ENCODE data around the gene SCAMP1.
"Not testable (repeated sequence)": the region's sequence is repeated elsewhere in the genome, so short reads cannot be mapped to it uniquely, and the experiment has no call there.

Gene SCAMP1

GRCh38 chr5:78377718-78378105 lies 17.3 kb downstream of the SCAMP1 start:
- Mint-ChIP-seq H3K9me3 (no peaks in the 10 kb centered on the region), H3K4me1 (peaks cover 24% of the 10 kb centered on the region), H3K27ac (no peak overlapping the region), H3K36me3 (no peaks in the 10 kb centered on the region), H3K4me3 (no peak overlapping the region)
- ATAC-seq = no peak
- DNase-seq (ENCODE audit: low spot score in 2 of 2) = no peak

GRCh38 chr5:78387468-78388153 lies 27.2 kb downstream of the SCAMP1 start:
- H3K4me1 Mint-ChIP-seq = peaks cover 37% of the 10 kb centered on the region
- no peak overlapping the region for H3K4me3 Mint-ChIP-seq
- DNase-seq (ENCODE audit: low spot score in 2 of 2) (no peak), ATAC-seq (no peak)
- peaks cover 19% of the 10 kb centered on the region for H3K9me3 Mint-ChIP-seq
- H3K27ac Mint-ChIP-seq = no peak overlapping the region
- H3K36me3 Mint-ChIP-seq = peaks cover 11% of the 10 kb centered on the region

- DNase-seq (ENCODE audit: low spot score in 2 of 2); H3K9me3 Mint-ChIP-seq; H3K4me3 Mint-ChIP-seq; H3K27ac Mint-ChIP-seq; ATAC-seq: not testable (repeated sequence)
- Mint-ChIP-seq H3K36me3 (peaks cover 11% of the 10 kb centered on the region), H3K4me1 (peaks cover 16% of the 10 kb centered on the region)
These were observed 30.9 kb downstream of the SCAMP1 start for GRCh38 chr5:78391357-78391756.

- ATAC-seq (no peak), DNase-seq (ENCODE audit: low spot score in 2 of 2) (no peak)
- Mint-ChIP-seq H3K36me3 (no peaks in the 10 kb centered on the region), H3K9me3 (no peaks in the 10 kb centered on the region), H3K4me3 (no peak overlapping the region), H3K27ac (no peak overlapping the region), H3K4me1 (peaks cover 30% of the 10 kb centered on the region)
These were observed 37.4 kb downstream of the SCAMP1 start for GRCh38 chr5:78397831-78398230.

- no peaks in the 10 kb centered on the region for H3K9me3 Mint-ChIP-seq
- peaks cover 30% of the 10 kb centered on the region for H3K4me1 Mint-ChIP-seq
- no peaks in the 10 kb centered on the region for H3K36me3 Mint-ChIP-seq
These were observed 38.7 kb downstream of the SCAMP1 start for GRCh38 chr5:78399116-78399515.

GRCh38 chr5:78404682-78405293 lies 44.4 kb downstream of the SCAMP1 start:
- DNase-seq (ENCODE audit: low spot score in 2 of 2) (no peak), ATAC-seq (no peak)
- peak overlapping the region; percentile 24 for H3K27ac Mint-ChIP-seq
- H3K4me1 Mint-ChIP-seq = peaks cover 62% of the 10 kb centered on the region
- H3K36me3 Mint-ChIP-seq = no peaks in the 10 kb centered on the region
- no peak overlapping the region for H3K4me3 Mint-ChIP-seq
- no peaks in the 10 kb centered on the region for H3K9me3 Mint-ChIP-seq

More at GRCh38 chr5:78399116-78399515, 38.7 kb downstream of the SCAMP1 start:
- DNase-seq (ENCODE audit: low spot score in 2 of 2) (no peak), ATAC-seq (no peak)
- no peak overlapping the region for H3K27ac Mint-ChIP-seq
- no peak overlapping the region for H3K4me3 Mint-ChIP-seq

GRCh38 chr5:78405829-78406750 lies 45.7 kb downstream of the SCAMP1 start:
- ATAC-seq = peak; percentile 91
- DNase-seq (ENCODE audit: low spot score in 2 of 2) = no peak
- Mint-ChIP-seq H3K4me3 (peak overlapping the region; percentile 22), H3K27ac (peak overlapping the region; percentile 24), H3K9me3 (no peaks in the 10 kb centered on the region), H3K4me1 (peaks cover 51% of the 10 kb centered on the region), H3K36me3 (no peaks in the 10 kb centered on the region)

GRCh38 chr5:78407458-78407857 lies 47.0 kb downstream of the SCAMP1 start:
- Mint-ChIP-seq H3K4me3 (no peak overlapping the region), H3K9me3 (no peaks in the 10 kb centered on the region), H3K27ac (no peak overlapping the region), H3K4me1 (peaks cover 53% of the 10 kb centered on the region), H3K36me3 (no peaks in the 10 kb centered on the region)
- DNase-seq (ENCODE audit: low spot score in 2 of 2) (no peak), ATAC-seq (no peak)

GRCh38 chr5:78411586-78411985 lies 51.2 kb downstream of the SCAMP1 start:
- Mint-ChIP-seq H3K4me1 (peaks cover 41% of the 10 kb centered on the region), H3K36me3 (peaks cover 12% of the 10 kb centered on the region), H3K27ac (no peak overlapping the region), H3K4me3 (no peak overlapping the region), H3K9me3 (no peaks in the 10 kb centered on the region)
- ATAC-seq = no peak
- no peak for DNase-seq (ENCODE audit: low spot score in 2 of 2)

GRCh38 chr5:78416677-78417425 lies 56.4 kb downstream of the SCAMP1 start:
- no peak overlapping the region for H3K4me3 Mint-ChIP-seq
- no peaks in the 10 kb centered on the region for H3K9me3 Mint-ChIP-seq
- H3K27ac Mint-ChIP-seq = no peak overlapping the region
- H3K4me1 Mint-ChIP-seq = peaks cover 15% of the 10 kb centered on the region
- H3K36me3 Mint-ChIP-seq = peaks cover 53% of the 10 kb centered on the region
- ATAC-seq = no peak
- DNase-seq (ENCODE audit: low spot score in 2 of 2) = no peak

- no peaks in the 10 kb centered on the region for H3K9me3 Mint-ChIP-seq
- ATAC-seq (peak; percentile 55), DNase-seq (ENCODE audit: low spot score in 2 of 2) (no peak)
- no peak overlapping the region for H3K4me3 Mint-ChIP-seq
- H3K36me3 Mint-ChIP-seq = peaks cover 61% of the 10 kb centered on the region
- no peak overlapping the region for H3K27ac Mint-ChIP-seq
- no peaks in the 10 kb centered on the region for H3K4me1 Mint-ChIP-seq
These were observed 59.0 kb downstream of the SCAMP1 start for GRCh38 chr5:78419396-78419795.

- Mint-ChIP-seq H3K4me1 (no peaks in the 10 kb centered on the region), H3K9me3 (no peaks in the 10 kb centered on the region), H3K36me3 (peaks cover 58% of the 10 kb centered on the region), H3K27ac (no peak overlapping the region), H3K4me3 (no peak overlapping the region)
- no peak for DNase-seq (ENCODE audit: low spot score in 2 of 2)
- ATAC-seq = no peak
These were observed 60.1 kb downstream of the SCAMP1 start for GRCh38 chr5:78420548-78420947.

- H3K27ac Mint-ChIP-seq = no peak overlapping the region
- H3K4me3 Mint-ChIP-seq = no peak overlapping the region
- ATAC-seq = no peak
- DNase-seq (ENCODE audit: low spot score in 2 of 2) = no peak
- peaks cover 29% of the 10 kb centered on the region for H3K36me3 Mint-ChIP-seq
- H3K4me1 Mint-ChIP-seq = no peaks in the 10 kb centered on the region
- H3K9me3 Mint-ChIP-seq = no peaks in the 10 kb centered on the region
These were observed 64.2 kb downstream of the SCAMP1 start for GRCh38 chr5:78424665-78425064.

- Mint-ChIP-seq H3K9me3 (peaks cover 5% of the 10 kb centered on the region), H3K36me3 (peaks cover 11% of the 10 kb centered on the region), H3K4me3 (no peak overlapping the region), H3K27ac (no peak overlapping the region), H3K4me1 (no peaks in the 10 kb centered on the region)
- no peak for ATAC-seq
- no peak for DNase-seq (ENCODE audit: low spot score in 2 of 2)
These were observed 69.0 kb downstream of the SCAMP1 start for GRCh38 chr5:78429332-78429980.
